Fibroblast of mammary gland (primary cell): ENCODE data around the gene PTPRD.

Experiments used
- DNase-seq: peaks from one replicate; pipeline ENCODE4 v3.0.0-alpha.2; 2010; ENCODE audit warnings: low read depth
- H3K4me3 ChIP-seq: 2 replicates; pipeline ENCODE4 v1.5.1; 2011; ENCODE audit warnings: low read depth, mild to moderate bottlenecking, low read length, moderate library complexity; ENCODE audit not compliant: control insufficient read depth
- TF ChIP-seq, protein P1 (sequence below): conservative IDR thresholded peaks from 2 replicates; pipeline ENCODE4 v1.5.1; 2011; ENCODE audit warnings: low read depth, low read length, inconsistent platforms; ENCODE audit not compliant: control insufficient read depth, insufficient read depth

PTPRD gene

DNA sequence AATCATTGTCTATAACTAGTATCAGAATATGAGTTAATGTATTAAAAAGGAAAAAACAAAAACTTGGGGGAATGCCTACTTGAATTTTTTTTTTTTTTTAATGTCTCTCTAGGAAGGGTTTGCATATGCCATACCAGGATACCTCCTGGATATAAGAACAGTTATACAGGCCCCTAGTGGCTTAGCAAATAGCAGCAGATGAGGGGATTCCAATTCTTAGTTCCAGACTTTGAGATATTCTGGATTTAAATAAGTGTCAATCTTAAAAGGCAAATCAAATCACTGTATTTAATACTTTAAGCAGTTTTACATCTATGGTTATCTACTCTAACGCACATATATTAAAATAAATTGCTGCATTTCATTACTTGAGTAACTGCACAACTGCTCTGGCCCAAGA lies 1757.8 kb downstream of the PTPRD start:
- TF ChIP-seq, protein P1, sequence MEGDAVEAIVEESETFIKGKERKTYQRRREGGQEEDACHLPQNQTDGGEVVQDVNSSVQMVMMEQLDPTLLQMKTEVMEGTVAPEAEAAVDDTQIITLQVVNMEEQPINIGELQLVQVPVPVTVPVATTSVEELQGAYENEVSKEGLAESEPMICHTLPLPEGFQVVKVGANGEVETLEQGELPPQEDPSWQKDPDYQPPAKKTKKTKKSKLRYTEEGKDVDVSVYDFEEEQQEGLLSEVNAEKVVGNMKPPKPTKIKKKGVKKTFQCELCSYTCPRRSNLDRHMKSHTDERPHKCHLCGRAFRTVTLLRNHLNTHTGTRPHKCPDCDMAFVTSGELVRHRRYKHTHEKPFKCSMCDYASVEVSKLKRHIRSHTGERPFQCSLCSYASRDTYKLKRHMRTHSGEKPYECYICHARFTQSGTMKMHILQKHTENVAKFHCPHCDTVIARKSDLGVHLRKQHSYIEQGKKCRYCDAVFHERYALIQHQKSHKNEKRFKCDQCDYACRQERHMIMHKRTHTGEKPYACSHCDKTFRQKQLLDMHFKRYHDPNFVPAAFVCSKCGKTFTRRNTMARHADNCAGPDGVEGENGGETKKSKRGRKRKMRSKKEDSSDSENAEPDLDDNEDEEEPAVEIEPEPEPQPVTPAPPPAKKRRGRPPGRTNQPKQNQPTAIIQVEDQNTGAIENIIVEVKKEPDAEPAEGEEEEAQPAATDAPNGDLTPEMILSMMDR: peak; percentile 69
- no peak overlapping the region for H3K4me3 ChIP-seq
- DNase-seq: peak; percentile 59

DNA sequence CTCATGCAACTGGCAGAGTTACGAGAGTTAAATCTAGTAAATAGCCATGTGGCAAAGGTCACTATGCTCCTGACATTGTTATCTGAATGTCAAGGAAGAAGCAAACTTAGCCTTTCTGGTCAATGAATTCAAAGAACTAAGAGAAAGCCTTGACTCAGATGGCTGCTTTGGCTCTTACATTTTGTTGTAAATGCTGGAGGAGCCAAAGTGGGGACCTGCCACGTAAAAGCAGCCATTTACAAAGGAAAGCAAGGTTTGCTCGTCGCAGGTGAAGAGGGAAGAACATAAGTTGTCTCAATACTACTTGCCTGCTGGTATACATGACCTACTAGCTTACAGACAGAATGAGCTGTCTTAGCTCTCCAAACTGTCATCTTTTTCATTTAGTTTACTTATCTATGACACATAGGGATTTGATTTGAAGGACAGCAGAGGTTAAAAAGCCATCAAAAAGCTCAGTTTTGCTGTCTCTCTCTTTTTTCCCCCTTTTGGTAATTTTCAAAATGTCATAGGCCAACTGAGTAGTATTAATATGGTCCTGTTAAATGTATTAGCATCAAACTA lies 1760.4 kb downstream of the PTPRD start:
- H3K4me3 ChIP-seq: no peak overlapping the region
- TF ChIP-seq, protein P1: no peak
- no peak for DNase-seq

DNA sequence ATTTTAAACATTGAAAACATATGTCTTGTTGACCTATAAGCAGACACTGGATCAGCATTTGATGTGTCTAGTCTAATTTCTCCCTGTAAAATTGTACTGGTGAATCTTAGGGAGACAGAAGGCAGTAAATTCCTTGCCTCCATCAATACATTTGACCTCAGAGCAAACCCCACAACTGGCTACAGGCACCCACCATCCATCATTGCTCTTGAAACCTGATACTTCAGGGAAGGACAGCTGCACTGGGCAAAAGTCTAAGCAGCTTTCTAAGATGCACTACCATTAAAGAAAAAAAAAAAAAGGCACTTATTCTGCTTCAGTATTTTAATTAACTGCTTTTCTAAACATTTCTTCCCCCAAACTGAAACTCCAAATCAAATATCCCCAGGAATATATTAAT lies 1761.9 kb downstream of the PTPRD start:
- no peak overlapping the region for H3K4me3 ChIP-seq
- TF ChIP-seq, protein P1: no peak
- DNase-seq: no peak

DNA sequence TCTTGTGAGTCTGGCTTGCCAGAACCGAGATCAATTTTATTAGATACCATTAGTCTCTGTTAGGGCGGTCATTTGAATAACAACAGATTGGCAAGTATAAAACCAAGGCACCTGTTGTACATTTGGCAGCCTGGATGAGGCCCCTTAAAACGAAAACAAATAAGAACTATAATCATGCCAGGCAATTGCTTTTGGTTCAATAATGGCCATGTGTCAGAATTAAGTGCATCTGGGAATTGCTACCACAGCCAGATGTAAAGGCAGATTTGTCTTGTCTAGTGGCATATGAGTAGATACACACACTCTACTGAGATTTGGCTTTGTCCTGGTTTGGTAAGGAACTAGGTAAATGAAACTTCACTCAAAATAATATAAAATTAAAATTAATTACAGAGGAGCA lies 1767.0 kb downstream of the PTPRD start:
- no peak for DNase-seq
- H3K4me3 ChIP-seq: no peak overlapping the region
- TF ChIP-seq, protein P1: no peak

DNA sequence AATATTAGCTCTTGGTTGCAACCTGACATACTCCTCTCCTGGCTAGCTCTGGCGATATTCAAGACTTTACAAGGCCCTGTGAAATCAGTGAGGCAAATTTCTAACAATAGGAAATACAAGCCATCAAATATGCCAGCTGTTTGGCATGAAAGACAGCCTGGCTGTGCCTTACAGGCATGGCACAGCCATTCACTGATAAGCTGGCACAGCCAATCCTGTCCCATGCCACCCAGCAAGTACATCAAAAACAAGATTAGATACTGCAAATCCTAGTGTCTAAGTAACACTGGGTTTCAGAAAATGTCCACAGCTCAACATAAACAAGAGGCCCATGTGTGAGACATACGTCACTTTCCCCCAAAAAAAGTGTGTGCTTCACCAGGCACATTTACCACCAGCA lies 1767.4 kb downstream of the PTPRD start:
- no peak overlapping the region for H3K4me3 ChIP-seq
- no peak for DNase-seq
- TF ChIP-seq, protein P1: no peak

DNA sequence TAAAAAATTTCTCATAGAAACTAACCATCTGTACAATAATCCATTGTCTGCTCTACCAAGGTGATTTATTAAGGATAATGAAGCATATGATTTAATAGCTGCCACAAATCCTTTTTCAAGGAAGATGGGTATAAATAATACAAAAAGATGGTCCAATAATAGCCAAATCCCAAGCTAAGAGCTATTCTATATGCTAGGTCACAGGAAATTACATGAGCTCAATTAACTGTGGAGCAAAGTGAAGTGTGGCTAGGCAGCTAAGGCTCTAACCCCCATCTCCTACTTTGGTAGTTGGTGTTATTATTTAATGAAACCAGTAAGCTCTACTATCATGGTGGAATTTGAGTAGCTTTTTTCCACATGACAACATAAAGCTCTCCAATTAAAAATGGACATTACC lies 1768.3 kb downstream of the PTPRD start:
- H3K4me3 ChIP-seq: no peak overlapping the region
- TF ChIP-seq, protein P1: no peak
- DNase-seq: no peak
